ENCODE results near the gene PLAAT4.
A peak's percentile ranks its signal among the peaks of the same experiment; 100 is the strongest.
"Not testable (repeated sequence)": the region's sequence is repeated elsewhere in the genome, so short reads cannot be mapped to it uniquely, and the experiment has no call there.

Gene PLAAT4

DNA sequence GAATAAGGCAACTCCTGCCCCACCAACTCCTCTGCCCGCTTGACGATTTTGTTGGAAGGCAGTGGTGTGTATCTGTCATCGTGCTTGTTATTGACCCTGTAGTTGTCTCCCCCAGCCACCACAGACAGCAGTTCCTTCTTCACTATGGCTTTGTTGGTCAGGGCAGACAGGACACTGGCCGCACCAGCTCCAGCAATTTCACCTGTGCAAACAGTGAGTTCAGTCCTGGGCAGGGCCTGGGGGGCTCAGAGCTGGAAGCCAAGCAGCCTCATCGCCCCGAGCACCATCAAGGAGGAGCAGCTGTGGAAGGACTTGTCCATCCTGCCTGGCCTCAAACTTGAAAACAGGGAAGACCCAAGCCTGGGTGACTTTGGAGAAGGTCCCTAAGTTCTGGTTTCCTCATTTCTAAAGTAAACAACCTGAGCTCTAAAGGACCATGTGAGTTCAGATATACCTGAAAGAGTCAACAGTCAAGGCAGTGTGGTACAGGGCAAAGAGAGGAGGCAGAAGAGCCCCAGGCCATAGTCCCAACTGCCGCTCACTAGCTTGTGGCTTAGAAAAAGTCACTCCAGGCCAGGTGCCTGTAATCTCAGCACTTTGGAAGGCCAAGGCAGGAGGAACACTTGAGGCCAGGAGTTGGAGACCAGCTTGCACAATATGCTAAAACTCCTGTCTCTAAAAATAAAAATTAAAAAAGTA, 22.0 kb downstream of the PLAAT4 start:
- Mint-ChIP-seq H3K36me3 (ENCODE audit: low read depth) (no peaks in the 10 kb centered on the region), H3K27ac (no peak overlapping the region), H3K4me1 (ENCODE audit: low read depth) (peaks cover 23% of the 10 kb centered on the region), H3K4me3 (no peak overlapping the region), H3K27me3 (peaks cover 23% of the 10 kb centered on the region), H3K9me3 (no peaks in the 10 kb centered on the region)
- intact Hi-C loops (cut with micrococcal nuclease): no loop called here

DNA sequence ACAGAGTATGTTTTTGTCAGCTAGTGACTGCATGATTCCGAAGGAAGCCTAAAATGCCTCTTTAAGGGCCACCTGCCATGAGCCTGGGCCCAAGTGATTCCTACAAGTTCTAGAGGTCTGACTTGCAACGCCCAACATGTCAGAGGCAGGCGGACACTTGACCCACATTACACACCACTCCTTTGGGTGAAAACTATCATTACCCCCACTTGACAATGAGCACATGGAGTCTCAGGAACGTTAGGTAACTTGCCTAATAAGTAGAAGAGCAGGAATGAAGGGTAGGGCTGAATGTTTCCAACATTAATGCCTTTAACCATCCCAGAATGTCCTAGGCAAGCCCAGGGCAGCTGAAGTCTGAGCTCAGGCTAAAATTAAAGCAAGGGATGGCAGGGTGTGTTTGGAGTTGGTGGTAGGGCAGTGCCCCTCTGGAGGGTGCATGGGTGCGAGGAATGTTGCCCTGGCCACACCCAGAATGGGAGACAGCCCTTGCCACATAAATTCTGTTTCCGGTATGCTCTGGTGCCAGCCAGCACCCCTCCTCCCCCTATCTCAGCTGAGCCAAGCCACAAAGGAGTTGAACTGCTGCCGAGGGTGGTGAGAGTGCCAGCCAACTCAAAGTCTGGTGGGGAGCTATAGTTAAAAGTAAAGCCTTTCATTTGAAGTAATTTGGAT, 24.0 kb downstream of the PLAAT4 start:
- H3K27me3 Mint-ChIP-seq: peaks cover 23% of the 10 kb centered on the region
- H3K36me3 Mint-ChIP-seq (ENCODE audit: low read depth): no peaks in the 10 kb centered on the region
- H3K9me3 Mint-ChIP-seq: no peaks in the 10 kb centered on the region
- intact Hi-C loops (cut with micrococcal nuclease): no loop called here
- H3K4me1 Mint-ChIP-seq (ENCODE audit: low read depth): peaks cover 18% of the 10 kb centered on the region
- H3K27ac Mint-ChIP-seq: no peak overlapping the region
- H3K4me3 Mint-ChIP-seq: no peak overlapping the region

DNA sequence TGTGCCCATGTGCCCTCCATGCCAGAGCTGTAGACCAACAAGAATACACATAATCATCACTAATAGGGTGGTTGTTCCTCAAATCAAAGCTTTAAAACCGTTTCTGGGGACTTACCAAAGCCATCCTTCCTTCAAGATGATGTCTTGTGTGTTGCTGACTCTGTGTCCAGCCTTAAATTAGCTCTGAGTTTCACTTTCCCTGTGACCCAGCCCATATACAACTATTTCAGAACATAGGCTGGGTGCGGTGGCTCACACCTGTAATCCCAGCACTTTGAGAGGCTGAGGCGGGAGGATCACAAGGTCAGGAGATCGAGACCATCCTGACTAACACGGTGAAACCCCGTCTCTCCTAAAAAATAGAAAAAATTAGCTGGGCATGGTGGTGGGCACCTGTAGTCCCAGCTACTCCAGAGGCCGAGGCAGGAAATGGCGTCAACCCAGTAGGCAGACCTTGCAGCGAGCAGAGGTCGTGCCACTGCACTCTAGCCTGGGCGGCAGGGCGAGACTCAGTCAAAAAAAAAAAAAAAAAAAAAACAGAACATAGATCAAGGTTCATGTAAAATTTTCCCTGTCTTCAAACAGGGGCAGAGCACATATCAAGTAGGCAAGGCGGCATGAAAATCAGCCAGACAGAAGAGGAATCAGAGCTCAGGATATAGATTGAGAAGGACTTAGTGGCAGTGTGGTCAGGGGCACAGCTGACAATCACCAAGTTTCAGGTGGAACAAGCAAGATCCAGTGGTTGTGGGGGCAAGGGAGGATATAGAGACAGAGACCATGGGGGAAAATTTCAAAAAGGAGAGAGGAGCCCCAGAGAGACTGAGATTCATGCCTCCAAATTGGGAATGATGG, 26.8 kb downstream of the PLAAT4 start, which contains the start of gene PLAAT2:
TSS of gene PLAAT2 (minus strand) at position 179 of the 855 bp plus-strand sequence. CDS start at position 124, 55 bp downstream.
- no peaks in the 10 kb centered on the region for H3K9me3 Mint-ChIP-seq
- no peak within 1 kb of the TSS for H3K27ac Mint-ChIP-seq
- H3K36me3 Mint-ChIP-seq (ENCODE audit: low read depth): no peaks in the 10 kb centered on the region
- H3K27me3 Mint-ChIP-seq: peaks cover 14% of the 10 kb centered on the region
- peaks cover 28% of the 10 kb centered on the region for H3K4me1 Mint-ChIP-seq (ENCODE audit: low read depth)
- no peak within 1 kb of the TSS for H3K4me3 Mint-ChIP-seq
- intact Hi-C loops (cut with micrococcal nuclease): no loop called here

DNA sequence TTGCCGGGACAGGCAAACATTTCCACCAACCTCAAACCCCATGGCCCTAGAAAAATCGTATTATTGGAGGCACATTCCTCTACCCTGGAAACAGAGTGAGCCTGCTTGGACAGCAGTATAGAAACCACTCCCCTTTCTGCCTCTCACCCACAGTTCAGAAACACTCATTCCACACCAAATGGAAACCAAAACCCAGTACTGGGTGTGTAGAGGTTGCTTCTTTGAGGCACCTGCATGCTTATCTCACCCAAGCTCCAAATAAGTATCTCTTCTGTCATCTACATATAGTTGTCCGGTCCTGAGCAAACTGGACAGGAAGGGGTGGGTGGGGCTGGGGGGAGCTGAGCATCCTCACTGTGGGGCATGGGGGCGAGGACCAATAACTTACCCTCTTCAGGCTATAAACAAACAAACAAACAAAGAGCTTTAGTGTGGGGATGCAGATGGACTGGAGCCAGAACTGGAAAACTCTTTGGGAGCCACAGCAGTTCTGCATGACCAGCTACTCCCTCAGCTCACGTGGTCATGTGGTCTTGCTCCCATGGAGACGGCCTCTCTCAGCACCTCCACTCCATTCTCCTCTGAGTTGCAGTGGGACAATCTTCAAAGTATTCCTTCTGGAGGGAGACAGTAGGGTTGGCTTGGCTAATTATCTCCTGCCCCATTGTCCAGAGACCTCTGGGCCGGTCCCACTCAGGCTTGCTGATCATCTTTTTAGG, 27.6 kb downstream of the PLAAT4 start:
- Mint-ChIP-seq H3K27ac (no peak overlapping the region), H3K27me3 (peaks cover 14% of the 10 kb centered on the region), H3K9me3 (no peaks in the 10 kb centered on the region), H3K36me3 (ENCODE audit: low read depth) (no peaks in the 10 kb centered on the region), H3K4me3 (no peak overlapping the region), H3K4me1 (ENCODE audit: low read depth) (peaks cover 25% of the 10 kb centered on the region)
- intact Hi-C loops (cut with micrococcal nuclease): no loop called here

DNA sequence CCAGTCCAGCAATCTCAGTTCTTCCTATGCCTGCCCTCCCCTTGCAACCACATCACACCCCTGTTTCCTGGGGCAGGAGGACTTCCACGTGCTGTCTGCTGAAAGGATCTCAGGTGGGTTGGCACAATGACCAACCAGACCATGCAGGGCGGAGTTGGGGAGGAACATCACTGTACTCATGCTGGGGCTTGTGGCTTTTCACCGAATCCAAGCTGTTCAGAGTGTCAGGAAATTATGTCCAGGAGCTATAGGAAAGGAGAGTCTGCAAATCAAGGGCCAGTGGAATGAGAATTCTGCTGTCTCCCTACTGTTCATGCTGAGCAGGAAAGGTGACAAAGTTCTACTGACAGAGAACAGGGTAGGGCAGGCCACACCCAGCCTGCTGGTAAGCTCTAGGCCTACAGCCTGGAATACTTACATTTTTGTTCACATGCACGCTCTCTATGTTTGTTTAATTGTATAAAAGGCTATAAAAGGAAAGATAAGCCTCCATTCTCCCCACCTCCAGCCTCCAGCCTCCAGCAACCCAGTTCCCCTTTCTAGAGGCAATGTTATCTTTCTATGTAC, 28.3 kb downstream of the PLAAT4 start:
- Mint-ChIP-seq H3K27me3 (peaks cover 14% of the 10 kb centered on the region), H3K36me3 (ENCODE audit: low read depth) (no peaks in the 10 kb centered on the region), H3K4me3 (no peak overlapping the region), H3K4me1 (ENCODE audit: low read depth) (peaks cover 25% of the 10 kb centered on the region), H3K9me3 (no peaks in the 10 kb centered on the region), H3K27ac (no peak overlapping the region)
- intact Hi-C loops (cut with micrococcal nuclease): no loop called here

DNA sequence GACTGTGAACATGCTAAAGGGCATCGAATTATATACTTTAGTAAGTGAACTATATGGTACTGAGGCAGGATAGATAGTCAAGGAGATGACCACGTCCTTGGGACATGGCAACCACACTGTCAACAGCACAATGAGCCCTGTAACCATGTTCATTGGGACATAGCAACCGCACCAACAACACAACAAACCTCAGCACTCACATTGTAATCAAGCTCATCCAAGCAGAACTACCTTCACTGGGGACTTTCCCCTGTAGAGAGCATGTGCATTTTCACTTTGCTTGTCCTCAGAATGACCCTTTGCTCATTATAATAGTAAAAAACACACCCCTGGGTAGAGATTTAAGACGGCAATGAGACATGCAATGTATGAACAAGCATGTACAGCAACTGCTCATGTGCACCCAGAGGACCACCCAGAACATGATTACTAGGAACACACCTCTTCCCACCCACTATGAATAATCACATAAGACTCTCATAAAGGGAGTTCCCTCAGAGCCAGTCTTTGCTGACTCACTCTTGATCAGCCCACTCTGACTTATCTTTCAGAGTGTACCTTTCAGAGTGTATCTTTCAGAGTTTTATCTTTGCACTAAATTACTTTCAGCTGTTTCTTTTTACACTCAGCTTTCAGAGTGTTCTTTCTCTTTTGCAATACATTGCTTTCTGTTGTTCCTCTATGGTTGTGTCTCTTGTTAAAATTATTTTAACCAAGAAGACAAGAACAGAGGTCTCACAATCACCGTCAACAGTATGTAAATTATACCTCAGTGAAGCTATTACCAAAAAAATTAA, 30.6 kb downstream of the PLAAT4 start:
- peaks cover 22% of the 10 kb centered on the region for H3K27me3 Mint-ChIP-seq
- H3K36me3 Mint-ChIP-seq (ENCODE audit: low read depth): no peaks in the 10 kb centered on the region
- H3K27ac Mint-ChIP-seq: peak overlapping the region; percentile 74
- H3K4me3 Mint-ChIP-seq: no peak overlapping the region
- peaks cover 23% of the 10 kb centered on the region for H3K4me1 Mint-ChIP-seq (ENCODE audit: low read depth)
- intact Hi-C loops (cut with micrococcal nuclease): no loop called here
- H3K9me3 Mint-ChIP-seq: no peaks in the 10 kb centered on the region

DNA sequence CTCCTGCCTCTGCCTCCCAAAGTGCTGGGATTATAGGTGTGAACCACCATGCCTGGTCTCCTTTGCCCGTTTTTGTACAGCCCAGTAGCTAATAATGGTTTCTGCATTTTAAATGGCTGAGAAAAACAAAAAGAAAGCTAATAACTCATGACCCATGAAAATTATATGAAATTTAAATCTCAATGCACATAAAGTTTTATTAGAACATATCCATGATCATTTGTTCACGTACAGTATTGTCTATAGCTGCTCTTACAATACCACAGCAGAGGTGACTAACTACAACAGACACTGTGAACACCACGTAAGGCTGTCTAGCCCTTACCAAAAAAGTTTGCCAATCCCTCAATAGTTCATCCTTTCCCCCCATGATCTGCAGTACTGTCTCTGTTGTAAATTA, 33.0 kb downstream of the PLAAT4 start:
- Mint-ChIP-seq H3K4me1 (ENCODE audit: low read depth) (peaks cover 37% of the 10 kb centered on the region), H3K27me3 (peaks cover 8% of the 10 kb centered on the region), H3K27ac (no peak overlapping the region), H3K4me3 (no peak overlapping the region), H3K36me3 (ENCODE audit: low read depth) (peaks cover 6% of the 10 kb centered on the region), H3K9me3 (no peaks in the 10 kb centered on the region)
- intact Hi-C loops (cut with micrococcal nuclease): no loop called here

DNA sequence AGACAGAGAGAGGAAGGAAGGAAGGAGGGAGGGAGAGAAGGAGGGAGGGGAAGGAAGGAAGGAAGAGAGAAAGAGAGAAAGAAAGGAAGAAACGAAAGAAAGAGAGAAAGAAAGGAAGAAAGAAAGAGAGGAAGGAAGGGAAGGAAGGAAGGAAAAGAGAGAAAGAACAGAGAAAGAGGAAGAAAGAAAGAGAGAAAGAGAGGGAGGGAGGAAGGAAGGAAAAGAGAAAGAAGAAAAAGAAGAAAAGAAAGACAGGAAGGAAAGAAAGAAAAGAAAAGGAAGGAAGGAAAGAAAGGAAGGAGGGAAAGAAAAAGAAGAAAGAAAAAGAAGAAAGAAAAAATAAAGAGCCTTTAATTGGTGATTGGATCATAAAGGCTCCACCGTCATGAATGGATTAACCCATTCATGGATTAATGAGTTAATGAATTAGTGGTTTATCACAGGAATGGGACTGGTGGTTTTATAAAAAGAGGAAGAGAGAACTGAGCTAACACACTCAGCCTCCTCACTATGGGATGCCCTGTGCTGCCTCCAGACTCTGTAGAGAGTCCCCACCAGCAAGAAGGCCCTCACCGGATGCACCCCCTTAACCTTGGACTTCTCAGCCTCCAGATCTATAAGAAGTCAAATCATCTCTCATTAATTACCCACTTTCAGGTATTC, 35.5 kb downstream of the PLAAT4 start:
- intact Hi-C loops (cut with micrococcal nuclease): no loop called here
- H3K27ac Mint-ChIP-seq: no peak overlapping the region
- H3K27me3 Mint-ChIP-seq: peaks cover 8% of the 10 kb centered on the region
- H3K9me3 Mint-ChIP-seq: no peaks in the 10 kb centered on the region
- peaks cover 6% of the 10 kb centered on the region for H3K36me3 Mint-ChIP-seq (ENCODE audit: low read depth)
- H3K4me1 Mint-ChIP-seq (ENCODE audit: low read depth): peaks cover 36% of the 10 kb centered on the region
- H3K4me3 Mint-ChIP-seq: no peak overlapping the region

DNA sequence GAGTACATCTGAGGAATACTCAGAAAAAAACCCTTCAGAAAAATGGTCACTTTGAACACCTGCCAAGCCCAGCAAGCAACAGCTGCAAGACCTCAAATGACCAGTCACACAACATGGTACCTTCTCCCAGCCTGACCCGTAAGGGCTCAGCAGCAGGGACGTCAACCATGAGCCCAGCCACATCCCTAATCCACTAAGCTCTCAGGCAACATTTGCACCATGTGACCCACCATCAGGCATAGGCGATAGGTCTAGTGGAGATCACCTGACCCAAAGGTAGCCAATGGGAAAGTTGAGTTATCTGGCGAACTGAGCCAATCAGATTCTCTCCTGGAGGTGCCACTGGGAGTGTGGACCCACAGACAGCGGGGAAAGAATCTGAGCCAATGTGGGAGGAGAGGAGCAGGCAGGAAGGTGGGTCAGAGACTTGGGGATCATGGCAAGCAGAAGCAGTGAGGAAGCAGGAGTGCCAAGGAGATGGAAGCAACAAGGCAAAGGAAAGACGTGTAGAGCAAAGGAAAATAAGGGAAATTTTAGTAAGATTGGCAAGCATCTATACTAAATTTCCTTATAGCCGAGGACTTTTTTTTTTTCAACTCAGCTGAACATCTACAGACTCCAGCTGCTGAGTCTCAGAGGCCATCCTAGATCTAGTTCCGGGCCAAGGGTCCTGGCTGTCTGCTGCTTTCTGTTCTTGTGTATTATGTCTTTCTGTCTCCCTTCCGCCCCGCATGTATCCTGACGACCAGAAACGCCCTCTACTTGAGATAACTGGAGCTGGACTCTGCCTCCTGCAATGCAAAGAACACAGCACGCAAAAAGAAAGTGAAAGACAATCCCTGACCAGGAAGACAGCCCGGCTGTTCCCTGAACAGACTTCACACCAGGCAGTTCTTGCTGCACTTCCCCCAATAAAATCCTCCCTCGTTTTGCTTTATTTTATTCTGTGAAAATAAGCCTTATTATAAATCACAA, 37.6 kb downstream of the PLAAT4 start:
- intact Hi-C loops (cut with micrococcal nuclease): no loop called here
- peak overlapping the region; percentile 84 for H3K27ac Mint-ChIP-seq
- peaks cover 8% of the 10 kb centered on the region for H3K27me3 Mint-ChIP-seq
- H3K4me3 Mint-ChIP-seq: peak overlapping the region; percentile 75
- H3K9me3 Mint-ChIP-seq: no peaks in the 10 kb centered on the region
- H3K4me1 Mint-ChIP-seq (ENCODE audit: low read depth): peaks cover 30% of the 10 kb centered on the region
- H3K36me3 Mint-ChIP-seq (ENCODE audit: low read depth): peaks cover 11% of the 10 kb centered on the region

DNA sequence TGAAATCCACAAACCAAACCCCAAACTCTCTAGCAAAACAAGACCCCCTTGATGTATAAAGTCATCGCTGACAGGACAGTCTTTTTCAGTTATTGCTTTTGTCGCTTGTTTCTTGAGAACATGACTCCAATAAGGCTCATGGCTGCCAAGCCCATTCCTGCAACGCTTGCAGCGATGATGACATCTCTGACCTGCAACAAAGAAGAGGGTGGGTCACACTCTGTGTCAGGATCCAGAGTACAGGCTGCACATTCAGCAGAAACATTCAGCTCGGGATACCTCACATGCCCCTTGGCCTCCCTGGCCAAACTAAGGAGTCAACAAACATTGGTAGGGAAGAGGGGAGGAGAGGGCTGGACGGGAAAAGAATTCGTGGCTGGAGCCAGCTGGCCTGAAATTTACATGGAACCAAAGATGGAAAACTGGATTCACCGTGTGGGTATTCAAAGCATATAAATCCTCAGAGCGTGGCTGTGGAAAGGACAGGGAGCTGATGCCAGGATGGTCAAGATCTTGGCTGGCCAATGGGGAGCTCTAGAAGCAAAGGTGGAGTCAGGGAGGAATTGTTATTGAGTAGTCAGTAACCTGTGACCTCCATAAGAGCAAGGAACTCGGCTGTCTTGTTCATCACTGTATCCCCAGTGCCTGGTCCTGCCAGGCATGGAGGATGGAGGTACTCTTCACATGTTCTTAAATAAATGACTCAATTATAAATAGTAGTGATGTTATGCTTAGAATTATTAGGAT, 38.4 kb downstream of the PLAAT4 start:
- H3K27ac Mint-ChIP-seq: peak overlapping the region; percentile 84
- H3K27me3 Mint-ChIP-seq: peaks cover 8% of the 10 kb centered on the region
- H3K4me1 Mint-ChIP-seq (ENCODE audit: low read depth): peaks cover 30% of the 10 kb centered on the region
- H3K4me3 Mint-ChIP-seq: peak overlapping the region; percentile 75
- intact Hi-C loops (cut with micrococcal nuclease): no loop called here
- H3K36me3 Mint-ChIP-seq (ENCODE audit: low read depth): peaks cover 16% of the 10 kb centered on the region
- no peaks in the 10 kb centered on the region for H3K9me3 Mint-ChIP-seq

DNA sequence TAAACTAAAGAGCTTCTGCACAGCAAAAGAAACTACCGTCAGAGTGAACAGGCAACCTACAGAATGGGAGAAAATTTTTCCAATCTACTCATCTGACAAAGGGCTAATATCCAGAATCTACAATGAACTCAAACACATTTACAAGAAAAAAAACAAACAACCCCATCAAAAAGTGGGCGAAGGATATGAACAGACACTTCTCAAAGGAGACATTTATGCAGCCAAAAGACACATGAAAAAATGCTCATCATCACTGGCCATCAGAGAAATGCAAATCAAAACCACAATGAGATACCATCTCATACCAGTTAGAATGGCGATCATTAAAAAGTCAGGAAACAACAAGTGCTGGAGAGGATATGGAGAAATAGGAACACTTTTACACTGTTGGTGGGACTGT, 42.3 kb downstream of the PLAAT4 start:
- Mint-ChIP-seq H3K4me1 (ENCODE audit: low read depth) (peaks cover 13% of the 10 kb centered on the region), H3K9me3 (peaks cover 22% of the 10 kb centered on the region), H3K36me3 (ENCODE audit: low read depth) (peaks cover 20% of the 10 kb centered on the region)
- H3K27ac Mint-ChIP-seq; intact Hi-C loops (cut with micrococcal nuclease); H3K4me3 Mint-ChIP-seq; H3K27me3 Mint-ChIP-seq: not testable (repeated sequence)

All from dendritic cell treated with granulocyte-macrophage colony-stimulating factor and Interleukin-4, amounts not matched to agents 40 ng/mL and 50 ng/mL, for 4 days (primary cell).